NCI-H128 (cell line): ENCODE results near the gene DUSP1.
"Not testable (repeated sequence)": the region's sequence is repeated elsewhere in the genome, so short reads cannot be mapped to it uniquely, and the experiment has no call there.

Experiments used
- DNase-seq: peaks from one replicate; lab custom pipeline; 2025; ENCODE audit not compliant: unreplicated experiment; lab: John Stamatoyannopoulos, UW

DUSP1 gene

GRCh38 chr5:172770675-172771438, at the start of gene DUSP1:
Gene DUSP1 (minus strand): TSS chr5:172771195. CDS start chr5:172770952, 243 bp downstream.
- DNase-seq = peak; percentile 65

GRCh38 chr5:172820046-172820767, 49.2 kb upstream of the DUSP1 start:
- DNase-seq = no peak

- DNase-seq = no peak
Measured at GRCh38 chr5:172819569-172819968, 48.6 kb upstream of the DUSP1 start.

- no peak for DNase-seq
Measured at GRCh38 chr5:172818081-172818480, 47.1 kb upstream of the DUSP1 start.

GRCh38 chr5:172817664-172818063, 46.7 kb upstream of the DUSP1 start:
- DNase-seq = no peak

GRCh38 chr5:172816925-172817562, 46.0 kb upstream of the DUSP1 start:
- no peak for DNase-seq

- no peak for DNase-seq
Measured at GRCh38 chr5:172815631-172816030, 44.6 kb upstream of the DUSP1 start.

GRCh38 chr5:172810996-172811395, 40.0 kb upstream of the DUSP1 start:
- not testable (repeated sequence) for DNase-seq

GRCh38 chr5:172809774-172810173, 38.8 kb upstream of the DUSP1 start:
- no peak for DNase-seq

- no peak for DNase-seq
Measured at GRCh38 chr5:172807766-172808311, 36.8 kb upstream of the DUSP1 start.

- DNase-seq = no peak
Measured at GRCh38 chr5:172806897-172807672, 36.1 kb upstream of the DUSP1 start.

GRCh38 chr5:172805736-172806255, 34.8 kb upstream of the DUSP1 start:
- DNase-seq = no peak

GRCh38 chr5:172805018-172805683, 34.2 kb upstream of the DUSP1 start:
- no peak for DNase-seq

- DNase-seq = no peak
Measured at GRCh38 chr5:172802567-172803176, 31.7 kb upstream of the DUSP1 start.

GRCh38 chr5:172802112-172802511, 31.1 kb upstream of the DUSP1 start:
- no peak for DNase-seq

- DNase-seq = no peak
Measured at GRCh38 chr5:172801179-172801671, 30.2 kb upstream of the DUSP1 start.

- no peak for DNase-seq
Measured at GRCh38 chr5:172800088-172800551, 29.1 kb upstream of the DUSP1 start.

- no peak for DNase-seq
Measured at GRCh38 chr5:172799416-172799815, 28.4 kb upstream of the DUSP1 start.
